H1 (cell line): ENCODE results near the gene GPM6B. TPM values are rescaled to one million over a fixed set of nuclear protein-coding genes. Genes with fewer than 3 reads are reported as not detected.

Experiments used
- CTCF ChIA-PET: fragments of 300-600 bp; sonication (Branson Sonifier 250); formaldehyde crosslinking; loops from one replicate; lab custom pipeline; 2021; ENCODE audit not compliant: partially characterized antibody; lab: Charles Lee
- POLR2A ChIA-PET: fragments of 300-600 bp; sonication (Branson Sonifier 250); formaldehyde crosslinking; loops from one replicate; lab custom pipeline; 2021; ENCODE audit warnings: inconsistent platforms; ENCODE audit not compliant: partially characterized antibody; lab: Charles Lee
- DNase-seq, 2 experiments: peaks; one replicate each; pipeline versions ENCODE4 v3.0.0 to v3.0.0-alpha.2; 2010 to 2022; ENCODE audit warnings: low spot score in 2 of 2, low read depth in 1 of 2, mixed read lengths in 1 of 2
- FAIRE-seq: peaks from 2 replicates; lab custom pipeline; 2011; peaks lifted over from hg19 to GRCh38; lab: Jason Lieb, UNC
- H2AFZ ChIP-seq: 2 replicates; pipeline ENCODE4 v1.8.1; 2012; ENCODE audit warnings: low read length, inconsistent platforms
- H2AK5ac ChIP-seq: 2 replicates; pipeline ENCODE4 v1.6.1; 2013; ENCODE audit warnings: low read depth, low read length
- H2BK120ac ChIP-seq: replicated peaks from 2 replicates; pipeline ENCODE3; 2013; ENCODE audit warnings: low read depth, low read length, inconsistent platforms
- H2BK12ac ChIP-seq: 2 replicates; pipeline ENCODE4 v1.6.1; 2013; ENCODE audit warnings: low read depth, low read length
- H2BK15ac ChIP-seq: 2 replicates; pipeline ENCODE4 v1.6.1; 2013; ENCODE audit warnings: low read length
- H2BK20ac ChIP-seq: 2 replicates; pipeline ENCODE4 v1.6.1; 2013; ENCODE audit warnings: low read length
- H2BK5ac ChIP-seq: 2 replicates; pipeline ENCODE4 v1.6.1; 2013; ENCODE audit warnings: low read depth, low read length
- H3K14ac ChIP-seq: 2 replicates; pipeline ENCODE4 v1.6.1; 2013; ENCODE audit warnings: inconsistent platforms; ENCODE audit not compliant: insufficient read length
- H3K18ac ChIP-seq: 2 replicates; pipeline ENCODE4 v1.6.1; 2013; ENCODE audit warnings: low read length; ENCODE audit errors: extremely low read depth
- H3K23ac ChIP-seq: 2 replicates; pipeline ENCODE4 v1.6.1; 2013; ENCODE audit warnings: inconsistent platforms; ENCODE audit not compliant: insufficient read length
- H3K23me2 ChIP-seq: 2 replicates; pipeline ENCODE4 v1.6.1; 2013; ENCODE audit warnings: low read depth, low read length
- H3K27ac ChIP-seq: 2 replicates; pipeline ENCODE4 v1.6.1; 2011; ENCODE audit warnings: low read depth, low read length, inconsistent platforms
- H3K27me3 ChIP-seq, 4 experiments: replicated peaks in 1 of 4; 1 replicate in 1 of 4; 2 replicates in 3 of 4; pipeline versions ENCODE4 v1.6.1 to v1.8.1; 2011 to 2013; ENCODE audit warnings: low read length in 3 of 4, mild to moderate bottlenecking in 3 of 4, inconsistent platforms in 2 of 4, mixed read lengths in 2 of 4, moderate library complexity in 1 of 4; ENCODE audit not compliant: control insufficient read depth in 3 of 4, insufficient read depth in 3 of 4; ENCODE audit errors: extremely low read depth in 1 of 4
- H3K36me3 ChIP-seq, 4 experiments: 2 replicates each; pipeline versions ENCODE4 v1.6.1 to v1.8.1; 2011 to 2013; ENCODE audit warnings: mild to moderate bottlenecking in 4 of 4, low read length in 3 of 4, moderate library complexity in 2 of 4, control low read depth in 1 of 4, inconsistent platforms in 1 of 4; ENCODE audit not compliant: insufficient read depth in 4 of 4, control insufficient read depth in 2 of 4
- H3K4ac ChIP-seq: replicated peaks from 2 replicates; pipeline ENCODE3; 2013; ENCODE audit warnings: low read length, low read depth, mixed read lengths, inconsistent platforms; ENCODE audit not compliant: insufficient read length
- H3K4me1 ChIP-seq, 4 experiments: replicated peaks in 1 of 4; 1 replicate in 1 of 4; 2 replicates in 3 of 4; pipeline versions ENCODE4 v1.6.1 to v1.8.1; 2011 to 2013; ENCODE audit warnings: low read length in 3 of 4, inconsistent platforms in 2 of 4, mixed read lengths in 1 of 4; ENCODE audit not compliant: insufficient read depth in 4 of 4, control insufficient read depth in 3 of 4
- H3K4me2 ChIP-seq, 2 experiments: 2 replicates each; pipeline versions ENCODE4 v1.6.1 to v1.8.1; 2011 to 2013; ENCODE audit warnings: low read depth in 2 of 2, low read length in 2 of 2, control low read depth in 1 of 2, inconsistent platforms in 1 of 2, mild to moderate bottlenecking in 1 of 2; ENCODE audit not compliant: insufficient read depth in 1 of 2
- H3K4me3 ChIP-seq, 4 experiments: fragments of 200-600, 300-600 bp in 1 of 4; sonication (generic), shearing (Covaris generic), sonication (Bioruptor Twin) in 1 of 4; 2 replicates each; pipeline versions ENCODE4 v1.5.1 to v1.8.1; 2011 to 2016; ENCODE audit warnings: low read length in 4 of 4, low read depth in 3 of 4, control low read depth in 2 of 4, inconsistent platforms in 2 of 4, mild to moderate bottlenecking in 2 of 4, mixed read lengths in 1 of 4, moderate library complexity in 1 of 4; ENCODE audit not compliant: insufficient read depth in 2 of 4; ENCODE audit errors: extremely low read depth in 1 of 4
- H3K56ac ChIP-seq: replicated peaks from 2 replicates; pipeline ENCODE3; 2013; ENCODE audit warnings: low read depth, mild to moderate bottlenecking, mixed read lengths, low read length, inconsistent platforms; ENCODE audit not compliant: insufficient read length
- H3K79me1 ChIP-seq: 2 replicates; pipeline ENCODE4 v1.6.1; 2013; ENCODE audit warnings: low read depth, low read length, control low read depth
- H3K79me2 ChIP-seq, 2 experiments: 2 replicates each; pipeline versions ENCODE4 v1.6.1 to v1.8.1; 2012 to 2013; ENCODE audit warnings: low read length in 2 of 2, mild to moderate bottlenecking in 2 of 2, inconsistent platforms in 1 of 2; ENCODE audit not compliant: insufficient read depth in 2 of 2, control insufficient read depth in 1 of 2
- H3K9ac ChIP-seq, 4 experiments: replicated peaks in 1 of 4; 1 replicate in 1 of 4; 2 replicates in 3 of 4; pipeline versions ENCODE4 v1.6.1 to v1.8.1; 2011 to 2013; ENCODE audit warnings: low read depth in 3 of 4, low read length in 3 of 4, control low read depth in 2 of 4, mild to moderate bottlenecking in 2 of 4, moderate library complexity in 2 of 4, inconsistent platforms in 1 of 4; ENCODE audit errors: extremely low read depth in 1 of 4
- H3K9me3 ChIP-seq, 2 experiments: 2 replicates each; pipeline versions ENCODE4 v1.6.1 to v1.8.1; 2012 to 2013; ENCODE audit warnings: mild to moderate bottlenecking in 2 of 2, moderate library complexity in 2 of 2, control low read depth in 1 of 2, inconsistent platforms in 1 of 2, low read depth in 1 of 2, low read length in 1 of 2, mixed read lengths in 1 of 2; ENCODE audit not compliant: insufficient read depth in 2 of 2
- H4K20me1 ChIP-seq, 2 experiments: replicated peaks in 1 of 2; 2 replicates each; pipeline versions ENCODE3 to v1.8.1; 2011 to 2013; ENCODE audit warnings: inconsistent platforms in 2 of 2, low read length in 2 of 2, mild to moderate bottlenecking in 1 of 2; ENCODE audit not compliant: insufficient read depth in 2 of 2, control insufficient read depth in 1 of 2
- H4K5ac ChIP-seq: 2 replicates; pipeline ENCODE4 v1.6.1; 2013; ENCODE audit warnings: low read length, low read depth, mixed read lengths, inconsistent platforms; ENCODE audit not compliant: insufficient read length
- H4K8ac ChIP-seq: 2 replicates; pipeline ENCODE4 v1.8.0; 2013; ENCODE audit warnings: mild to moderate bottlenecking, moderate library complexity, low read length, inconsistent platforms; ENCODE audit not compliant: insufficient read depth; ENCODE audit errors: extremely low read depth
- H4K91ac ChIP-seq: replicated peaks from 2 replicates; pipeline ENCODE3; 2013; ENCODE audit warnings: low read length, mixed read lengths, inconsistent platforms; ENCODE audit not compliant: insufficient read length
- ASH2L ChIP-seq: fragments of 200-600, 300-600 bp; sonication (generic); IDR thresholded peaks from one replicate; pipeline ENCODE4 v1.7.1; 2017; ENCODE audit warnings: low read length
- BRCA1 ChIP-seq: IDR thresholded peaks from 2 replicates; pipeline ENCODE4 v1.6.1; 2012; ENCODE audit warnings: low read depth, low read length, improper control_type of control experiment
- CBX8 ChIP-seq: fragments of 300-800, 300-1000 bp; sonication (generic); IDR thresholded peaks from 2 replicates; pipeline ENCODE4 v1.7.1; 2016; ENCODE audit warnings: low read depth, low read length, borderline replicate concordance
- EGR1 ChIP-seq: IDR thresholded peaks from 2 replicates; pipeline ENCODE4 v1.6.1; 2011; ENCODE audit warnings: low read depth, low read length, borderline replicate concordance
- GTF2F1 ChIP-seq: IDR thresholded peaks from 2 replicates; pipeline ENCODE4 v1.6.1; 2012; ENCODE audit warnings: low read depth, low read length, improper control_type of control experiment, borderline replicate concordance
- KDM4A ChIP-seq: IDR thresholded peaks from one replicate; pipeline ENCODE4 v1.7.1; 2012; ENCODE audit warnings: low read depth, mild to moderate bottlenecking, moderate library complexity, low read length, inconsistent platforms; ENCODE audit not compliant: severe bottlenecking
- MAFK ChIP-seq: IDR thresholded peaks from 2 replicates; pipeline ENCODE4 v1.6.1; 2012; ENCODE audit warnings: low read depth, mild to moderate bottlenecking, improper control_type of control experiment, low read length
- PHF8 ChIP-seq: fragments of 200-600 bp; sonication (generic); conservative IDR thresholded peaks from 2 replicates; pipeline ENCODE4 v1.7.1; 2012; ENCODE audit warnings: low read depth, mild to moderate bottlenecking, inconsistent platforms, low read length, moderate library complexity
- SUZ12 ChIP-seq: fragments of 200-600 bp; sonication (generic); IDR thresholded peaks from 2 replicates; pipeline ENCODE4 v1.6.1; 2012; ENCODE audit warnings: mild to moderate bottlenecking, inconsistent platforms, low read length, moderate library complexity, mixed read lengths
- TAF1 ChIP-seq: IDR thresholded peaks from 2 replicates; pipeline ENCODE4 v1.6.1; 2011; ENCODE audit warnings: mild to moderate bottlenecking, low read depth, low read length
- WGBS, 2 experiments: shearing (Covaris generic) in 1 of 2; methylation state at CpG; one replicate each; pipeline versions ENCODE4 v1.1.6 to v1.1.7; 2013 to 2015; ENCODE audit warnings: low lambda C conversion rate in 2 of 2, mixed read lengths in 2 of 2, inconsistent platforms in 1 of 2, low coverage in 1 of 2, missing lambda C conversion rate in 1 of 2; ENCODE audit not compliant: insufficient replicate concordance in 2 of 2, insufficient coverage in 1 of 2, insufficient read length in 1 of 2; ENCODE audit errors: extremely low coverage in 1 of 2, missing lambda C conversion rate in 1 of 2; 5-methylcytosine and 5-hydroxymethylcytosine counted together
- polyA plus RNA-seq, 7 experiments: library from polyadenylated mRNA; depleted of rRNA in 3 of 7; stranded (reverse) in 5 of 7; unstranded in 2 of 7; fragments of >200 nt in 5 of 7; fragments of 200-250 nt in 2 of 7; gene quantifications; 1 replicate in 5 of 7; 2 replicates in 1 of 7; 4 replicates in 1 of 7; pipeline versions ENCODE4 v1.2.1 to v1.2.3, GENCODE V29; 2011 to 2013; ENCODE audit warnings: missing spikeins in 2 of 7, mixed read lengths in 2 of 7
- total RNA-seq: library from RNA; stranded (reverse); fragmentation: NEBNext Ultra II Directional; extraction: Animal tissue kit (Norgen Biotek cat#: 25700); gene quantifications from 2 replicates; pipeline ENCODE4 v1.2.1, GENCODE V29; 2021

The GPM6B gene
- total and polyA plus RNA-seq, 2 of the 8 experiments (the other 6 are each of a cell fraction or from before 2014, with no cell fraction given): 132 to 175 TPM

DNA sequence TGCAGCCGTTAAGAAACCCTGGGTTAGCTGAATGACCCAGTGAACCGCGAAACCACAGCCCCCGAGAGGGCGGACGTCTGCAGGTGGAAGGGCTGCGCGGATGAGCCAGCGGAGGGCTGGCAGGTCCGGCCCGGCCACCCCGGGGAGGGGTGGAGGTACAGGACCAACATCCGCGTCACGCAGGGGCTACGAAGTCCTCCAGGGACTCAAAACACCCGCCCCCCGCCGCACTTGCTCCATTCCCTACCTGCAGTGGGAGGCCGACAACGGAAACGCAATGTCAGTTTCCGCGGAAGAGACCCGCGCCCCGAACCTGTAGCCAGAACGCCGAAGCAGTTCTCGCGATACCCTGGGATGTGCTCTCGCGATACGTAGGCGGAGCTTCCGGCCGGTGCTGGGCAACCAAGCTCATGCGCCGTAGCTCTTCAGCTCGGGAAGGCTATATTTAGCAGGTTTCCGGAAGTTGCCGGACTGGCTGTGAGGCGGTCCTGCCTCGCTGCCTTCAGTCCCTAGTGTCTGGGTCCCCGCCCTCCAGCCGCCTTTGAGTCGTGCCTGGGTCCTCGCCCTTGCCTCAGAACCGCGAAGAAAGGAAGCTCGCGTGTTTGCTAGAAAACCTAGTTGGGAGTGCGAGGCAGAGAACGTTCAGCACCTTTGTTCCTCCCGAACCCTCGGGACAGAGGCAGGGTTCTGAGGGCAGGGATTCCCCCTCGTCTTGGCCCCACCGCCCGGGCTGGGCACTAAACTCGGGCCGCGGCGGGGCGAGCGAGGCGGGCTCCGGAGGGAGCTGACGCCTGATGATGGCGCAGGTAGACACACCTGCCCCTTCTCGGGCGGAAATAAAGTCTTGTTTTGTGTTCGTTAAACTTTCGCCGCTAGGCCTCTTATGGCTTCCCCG, 82.4 kb downstream of the GPM6B start, which contains the start of the genes OFD1 and TRAPPC2:
OFD1 (plus strand) TSS at position 471 of the 895 bp plus-strand sequence; CDS start at position 795, 324 bp downstream.
TRAPPC2 (minus strand) TSS at position 343 of the 895 bp plus-strand sequence. CDS start 14,657 bp downstream, outside the sequence.
- H2BK15ac ChIP-seq: 0 out of 2 replicates have a peak within 1 kb of the TSS, but pooled peaks have one; percentile 46
- H2BK20ac ChIP-seq: no peak within 1 kb of the TSS
- peak within 1 kb of the TSS; percentile 87 for H3K18ac ChIP-seq
- no peak within 1 kb of the TSS for H4K91ac ChIP-seq
- H3K4me3 ChIP-seq: peak within 1 kb of the TSS; percentile 80 to 92 (median 86)
- peak within 1 kb of the TSS; percentile 94 to 99 (median 96) for H3K9ac ChIP-seq
- H3K9me3 ChIP-seq: no peaks in the 10 kb centered on the region
- ChIA-PET POLR2A (interaction anchor here (0.6 to 3.1 kb wide), 23 partner anchors 10 to 942 kb away, joined by 3 to 20 read pairs (median 4); partner anchors contain the start of genes GEMIN8, RAB9A and TCEANC), CTCF (interaction anchor here (0.5 to 1.7 kb wide), 6 partner anchors 9 to 297 kb away, joined by 3 to 4 read pairs (median 4); no protein-coding TSS in a partner anchor)
- H2AFZ ChIP-seq: 0 out of 2 replicates have a peak within 1 kb of the TSS, but pooled peaks have one; percentile 18
- FAIRE-seq (peak; percentile 81), DNase-seq (peak; percentile 82 to 88)
- peaks cover 0 to 29% (median 2%) of the 10 kb centered on the region in 4 experiments; a peak in 4 of 8 replicates for H3K36me3 ChIP-seq
- no peak within 1 kb of the TSS for H2BK12ac ChIP-seq
- H3K79me2 ChIP-seq: peaks cover 0 to 42% of the 10 kb centered on the region in 2 experiments; a peak in 3 of 4 replicates
- H3K27me3 ChIP-seq: no peaks in the 10 kb centered on the region
- H4K8ac ChIP-seq: peak within 1 kb of the TSS; percentile 97
- H2BK120ac ChIP-seq: peak within 1 kb of the TSS; percentile 43
- no peaks in the 10 kb centered on the region for H3K4me1 ChIP-seq
- H3K56ac ChIP-seq: peak within 1 kb of the TSS; percentile 86
- peak within 1 kb of the TSS; percentile 88 for H2BK5ac ChIP-seq
- H3K4ac ChIP-seq: peak within 1 kb of the TSS; percentile 85
- no peaks in the 10 kb centered on the region for H4K20me1 ChIP-seq
- H3K4me2 ChIP-seq: peak within 1 kb of the TSS; percentile 65 to 76
- no peak within 1 kb of the TSS for H3K14ac ChIP-seq
- 3% methylated on average over 47 of the region's 75 CpGs; no CpG with 5 or more reads in 1 of the 2 experiments for WGBS, 2 experiments
- H3K79me1 ChIP-seq: 0 out of 2 replicates have a peak, but pooled peaks cover 3% of the 10 kb centered on the region
- H3K27ac ChIP-seq: peak within 1 kb of the TSS; percentile 94
- H3K23ac ChIP-seq: no peak within 1 kb of the TSS
- peak within 1 kb of the TSS; percentile 94 for H4K5ac ChIP-seq
- H3K23me2 ChIP-seq: no peaks in the 10 kb centered on the region
- H2AK5ac ChIP-seq: no peak within 1 kb of the TSS
- TF ChIP-seq GTF2F1 (no peak), ASH2L (peak; percentile 76), TAF1 (peak; percentile 89), BRCA1 (peak; percentile 93), SUZ12 (no peak), CBX8 (no peak), MAFK (no peak), EGR1 (no peak), KDM4A (peak; percentile 79), PHF8 (peak; percentile 92)
